Glomerular visceral epithelial cell (primary cell): ENCODE measurements around the gene EPS15.

Experiments used
- DNase-seq: peaks from one replicate; pipeline ENCODE4 v3.0.0-alpha.2; 2016; ENCODE audit errors: extremely low spot score

Gene EPS15

DNA sequence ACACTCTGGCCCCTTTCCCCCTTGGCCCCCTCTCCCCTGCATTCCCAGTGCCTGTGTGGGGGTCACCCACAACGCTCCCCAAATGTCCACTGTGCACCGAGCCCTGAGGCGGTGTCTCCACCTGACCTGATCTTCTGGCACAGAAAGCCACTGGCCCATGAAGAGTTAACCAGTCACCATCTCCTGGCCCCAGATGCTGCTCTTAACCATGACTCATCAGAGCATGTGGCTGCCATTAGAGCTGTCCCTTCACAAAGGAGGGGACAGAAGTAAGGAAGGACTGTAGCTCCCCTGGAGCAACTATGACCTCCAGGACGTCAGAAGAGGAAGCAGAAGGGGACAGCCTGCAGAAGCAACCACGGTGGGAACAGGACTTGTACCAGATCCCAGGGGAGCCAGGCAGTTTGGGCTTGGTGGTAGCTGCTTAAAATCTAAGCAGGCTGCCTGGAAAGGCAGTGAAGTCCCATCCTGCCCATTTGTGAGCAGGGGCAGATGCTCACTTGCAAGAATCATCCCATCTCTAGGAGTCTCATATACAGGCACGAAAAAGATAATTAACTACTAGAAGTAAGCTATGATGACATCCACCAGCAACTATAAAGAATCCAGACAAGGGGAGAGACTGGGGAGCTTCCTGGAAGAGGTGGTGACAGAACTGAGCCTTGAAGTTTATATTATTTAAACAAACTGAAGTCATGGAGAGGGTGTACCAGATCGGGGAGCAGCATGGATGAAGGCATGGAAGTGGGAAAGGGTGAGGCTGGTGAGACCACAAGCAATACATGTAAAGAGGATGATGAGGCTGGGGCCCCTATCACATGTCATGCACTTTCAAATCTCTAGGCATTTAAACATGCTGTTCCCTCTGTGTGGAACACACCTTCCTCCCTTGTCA lies 187.6 kb downstream of the EPS15 start:
- peak; percentile 65 for DNase-seq

GRCh38 chr1:51330331-51331201 lies 188.5 kb downstream of the EPS15 start, which contains the start of gene TTC39A:
Gene TTC39A, minus strand, starts transcription at chr1:51330562. Its CDS starts 85 bp downstream, at chr1:51330477.
- no peak for DNase-seq

DNA sequence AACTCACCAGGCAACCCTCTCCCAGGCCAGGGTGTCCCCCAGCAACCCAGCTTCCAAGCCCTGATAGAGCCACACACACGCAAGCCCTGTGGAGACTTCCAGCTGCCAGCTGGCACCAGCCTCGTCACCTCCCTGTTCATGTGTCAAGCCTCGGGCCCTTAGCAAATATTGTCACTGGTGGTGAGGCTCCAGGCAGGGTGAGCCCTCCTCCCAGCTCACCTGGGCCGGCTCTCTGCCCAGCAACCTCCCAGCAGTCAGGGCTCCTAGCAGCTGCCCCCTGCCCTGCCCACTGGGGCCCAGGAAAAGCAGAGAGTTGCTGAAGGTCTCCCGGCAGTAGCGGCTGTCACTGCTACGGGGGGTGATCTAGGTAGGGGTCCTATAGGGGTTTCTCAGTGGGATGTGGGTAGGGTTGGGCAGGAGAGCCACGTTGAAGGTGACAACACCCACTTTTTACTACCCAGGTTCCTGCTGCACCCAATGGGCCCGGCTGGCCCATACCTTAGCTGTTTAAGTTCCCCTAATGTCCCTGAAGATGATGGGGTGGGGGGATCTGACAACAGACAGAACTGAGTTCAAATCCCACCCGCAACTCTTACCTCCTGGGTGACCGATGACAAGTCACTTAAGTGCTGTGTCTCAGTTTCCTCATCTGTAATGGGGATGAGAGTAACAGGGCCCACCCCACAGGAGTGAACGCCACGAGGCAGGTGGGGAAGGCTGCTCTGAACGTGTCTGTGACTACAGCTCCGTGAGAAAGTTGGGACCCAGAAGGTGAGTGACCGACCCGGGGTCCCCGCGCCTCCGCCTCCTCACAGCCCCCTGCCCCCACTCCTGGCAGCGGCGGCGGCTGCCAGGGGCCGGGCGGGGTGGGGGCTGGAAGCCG lies 189.4 kb downstream of the EPS15 start:
- DNase-seq: no peak

DNA sequence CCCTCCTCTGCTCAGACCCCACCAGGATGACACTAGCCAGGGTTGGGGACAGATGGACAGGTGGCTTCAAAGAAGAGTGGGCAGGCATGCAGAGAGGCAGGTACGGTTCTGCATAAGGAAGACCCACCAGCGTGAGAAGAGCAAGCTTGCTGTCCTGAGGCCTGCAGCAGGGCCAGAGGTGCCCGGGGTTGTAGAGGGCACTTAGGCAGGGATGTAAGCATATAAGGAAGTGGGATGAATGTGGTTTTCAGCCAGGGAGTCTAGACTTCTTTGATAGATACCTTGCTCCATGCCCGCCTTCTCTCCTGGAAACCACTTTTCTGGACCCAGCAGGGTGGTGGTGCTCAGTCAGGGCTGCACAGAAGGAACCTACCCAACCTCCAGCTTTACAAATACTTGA lies 190.1 kb downstream of the EPS15 start:
- no peak for DNase-seq

DNA sequence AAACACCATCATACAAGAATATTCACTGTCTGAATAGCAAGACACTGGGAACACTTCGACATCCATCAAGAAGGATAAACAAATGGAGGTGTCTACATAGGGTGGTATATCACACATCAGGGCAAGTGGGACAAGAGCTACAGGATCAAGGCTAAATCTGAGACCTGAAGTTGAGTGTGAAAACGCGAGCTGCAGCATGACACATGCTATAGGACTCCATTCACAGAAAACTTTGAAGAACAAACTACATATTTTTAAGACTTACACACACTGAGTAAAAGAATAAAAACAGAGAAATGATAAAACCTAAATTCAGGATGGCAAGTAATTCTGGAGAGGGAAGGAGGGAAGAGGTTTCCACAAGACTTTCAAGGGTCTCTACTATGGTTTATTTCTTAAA lies 190.8 kb downstream of the EPS15 start:
- no peak for DNase-seq

DNA sequence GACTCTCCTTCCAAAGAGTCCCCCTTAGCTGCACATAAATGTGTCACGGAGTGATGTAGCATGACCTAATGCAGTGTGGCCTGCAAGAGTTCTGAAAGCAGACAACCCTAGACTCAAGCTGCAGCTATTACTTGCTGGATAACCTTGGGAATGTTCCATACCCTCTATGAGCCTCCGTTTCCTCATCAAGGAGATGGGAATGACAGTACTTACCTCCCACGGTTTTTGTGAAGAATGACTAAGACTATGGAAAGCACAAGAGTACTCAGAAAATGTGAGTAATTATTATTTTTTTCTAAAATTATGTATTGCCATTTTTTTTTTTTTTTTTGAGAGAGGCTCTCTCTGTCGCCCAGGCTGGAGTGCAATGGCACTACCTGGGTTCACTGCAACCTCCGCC lies 191.7 kb downstream of the EPS15 start:
- no peak for DNase-seq

- no peak for DNase-seq
Observed at GRCh38 chr1:51326839-51327238, 192.2 kb downstream of the EPS15 start.

DNA sequence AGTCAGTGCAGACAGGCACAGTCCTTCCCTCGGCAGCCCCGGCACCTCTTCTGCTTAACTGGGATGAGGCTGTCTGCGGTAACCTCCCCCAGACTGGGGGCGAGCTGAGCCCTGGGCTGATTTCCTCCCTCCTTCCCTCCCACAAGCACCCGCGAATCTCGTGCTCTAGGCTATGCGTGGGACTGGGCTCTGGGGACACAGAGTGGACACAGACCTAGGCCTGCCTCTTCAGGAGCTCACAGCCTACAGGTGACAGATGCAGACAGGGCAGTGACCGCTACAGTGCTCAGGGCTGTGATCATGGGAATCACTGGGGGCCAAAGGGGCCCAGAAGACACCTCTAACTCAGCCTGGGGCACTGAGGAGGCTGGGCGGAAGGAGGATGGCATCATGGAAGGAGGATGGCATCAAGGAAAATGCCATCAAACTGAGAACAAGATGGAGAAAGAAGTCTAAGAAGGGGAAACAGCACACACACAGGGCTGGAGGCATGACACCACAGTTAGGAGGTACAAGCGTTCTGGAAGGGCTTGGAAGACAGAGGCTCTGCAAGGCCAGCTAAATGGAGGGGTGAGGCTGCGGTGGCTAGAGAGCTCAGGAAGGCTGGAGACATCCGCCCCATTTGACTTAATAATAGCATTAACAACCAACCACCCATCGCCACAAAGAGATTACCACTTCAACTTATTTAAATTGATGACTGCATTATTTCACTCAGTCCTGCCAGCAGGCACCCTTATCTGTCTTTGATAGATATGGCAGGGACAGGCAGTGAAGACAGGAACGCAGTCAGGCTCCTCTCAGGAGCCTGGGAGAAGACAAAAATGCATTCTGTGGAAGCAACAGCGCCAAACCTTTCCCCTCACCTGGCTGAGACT lies 192.9 kb downstream of the EPS15 start:
- no peak for DNase-seq

DNA sequence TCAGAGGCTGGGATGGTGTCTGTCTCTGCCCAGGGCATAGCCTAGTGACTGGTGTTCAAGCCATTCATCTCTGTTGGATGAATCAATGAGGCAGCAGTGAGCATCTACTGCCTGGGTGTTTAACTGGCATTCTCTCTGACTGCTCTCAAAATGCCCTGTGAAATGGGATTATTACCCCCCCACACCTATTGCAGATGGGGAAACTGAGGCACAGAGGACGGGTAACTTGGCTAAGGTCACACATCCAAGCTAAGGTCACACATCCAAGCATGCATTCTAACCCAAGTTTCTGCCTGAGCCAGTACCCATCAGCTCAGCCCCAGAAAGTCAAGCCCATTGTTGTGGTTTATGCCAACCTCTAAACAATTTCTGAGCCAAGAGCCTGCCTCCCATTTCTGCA lies 193.7 kb downstream of the EPS15 start:
- no peak for DNase-seq

DNA sequence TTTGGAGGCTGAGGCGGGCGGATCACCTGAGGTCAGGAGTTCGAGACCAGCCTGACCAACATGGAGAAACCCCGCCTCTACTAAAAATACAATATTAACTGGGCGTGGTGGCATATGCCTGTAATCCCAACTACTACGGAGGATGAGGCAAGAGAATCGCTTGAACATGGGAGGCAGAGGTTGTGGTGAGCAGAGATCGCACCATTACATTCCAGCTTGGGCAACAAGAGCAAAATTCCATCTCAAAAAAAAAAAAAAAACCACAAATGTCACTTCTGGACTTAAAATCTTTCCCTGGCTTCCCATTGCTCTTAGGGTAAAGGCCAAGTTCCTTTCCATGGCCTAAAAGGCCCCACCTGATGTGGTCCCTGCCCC lies 194.1 kb downstream of the EPS15 start:
- peak; percentile 61 for DNase-seq

DNA sequence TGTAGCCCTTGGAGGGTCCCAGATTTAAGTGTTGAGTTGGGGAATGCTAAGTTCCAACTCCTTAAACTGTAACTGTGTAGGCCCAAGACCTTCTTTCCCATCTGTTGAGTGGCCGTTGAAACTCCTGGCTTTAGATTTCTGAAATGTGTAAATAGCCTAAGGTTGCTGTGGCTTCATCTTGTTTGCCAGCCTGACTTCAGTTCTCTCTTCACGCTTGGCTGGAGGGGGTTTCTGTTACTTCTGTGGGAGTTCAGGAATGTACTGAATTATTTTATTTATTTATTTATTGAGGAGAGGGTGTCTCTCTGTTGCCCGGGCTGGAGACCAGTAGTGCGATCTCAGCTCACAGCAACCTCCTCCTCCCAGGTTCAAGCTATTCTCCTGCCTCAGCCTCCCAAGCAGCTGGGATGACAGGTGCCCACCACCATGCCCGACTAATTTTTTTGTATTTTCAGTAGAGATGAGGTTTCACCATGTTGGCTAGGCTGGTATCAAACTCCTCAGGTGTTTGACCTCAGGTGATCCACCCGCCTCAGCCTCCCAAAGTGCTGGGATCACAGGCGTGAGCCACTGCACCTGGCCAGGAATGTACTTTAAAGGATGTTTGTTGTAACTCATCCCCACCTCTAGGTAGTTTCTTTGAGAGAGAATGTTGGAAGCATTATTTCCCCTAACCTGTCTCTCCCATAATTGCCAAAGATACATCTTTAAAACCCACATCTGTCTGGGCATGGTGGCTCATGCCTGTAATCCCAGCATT lies 194.6 kb downstream of the EPS15 start:
- DNase-seq: peak; percentile 84

DNA sequence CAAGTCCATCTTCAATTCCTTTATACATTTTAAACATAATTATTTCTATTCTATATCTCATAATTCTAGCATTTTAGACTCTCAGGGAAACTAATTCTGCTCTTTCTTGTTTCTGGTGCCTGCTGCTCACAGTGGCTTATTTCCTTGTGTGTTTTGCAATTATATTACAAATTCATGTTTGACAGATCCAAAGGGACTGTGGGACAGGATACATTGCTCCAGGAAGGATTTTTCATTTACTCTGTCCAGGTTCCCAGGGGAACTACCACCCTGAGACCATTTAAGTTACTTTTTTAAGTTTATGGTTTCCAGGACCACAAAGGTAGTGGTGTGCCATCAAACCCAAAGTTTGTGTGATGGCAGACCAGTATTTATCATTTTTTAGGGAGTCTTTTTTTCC lies 195.3 kb downstream of the EPS15 start:
- DNase-seq: no peak

DNA sequence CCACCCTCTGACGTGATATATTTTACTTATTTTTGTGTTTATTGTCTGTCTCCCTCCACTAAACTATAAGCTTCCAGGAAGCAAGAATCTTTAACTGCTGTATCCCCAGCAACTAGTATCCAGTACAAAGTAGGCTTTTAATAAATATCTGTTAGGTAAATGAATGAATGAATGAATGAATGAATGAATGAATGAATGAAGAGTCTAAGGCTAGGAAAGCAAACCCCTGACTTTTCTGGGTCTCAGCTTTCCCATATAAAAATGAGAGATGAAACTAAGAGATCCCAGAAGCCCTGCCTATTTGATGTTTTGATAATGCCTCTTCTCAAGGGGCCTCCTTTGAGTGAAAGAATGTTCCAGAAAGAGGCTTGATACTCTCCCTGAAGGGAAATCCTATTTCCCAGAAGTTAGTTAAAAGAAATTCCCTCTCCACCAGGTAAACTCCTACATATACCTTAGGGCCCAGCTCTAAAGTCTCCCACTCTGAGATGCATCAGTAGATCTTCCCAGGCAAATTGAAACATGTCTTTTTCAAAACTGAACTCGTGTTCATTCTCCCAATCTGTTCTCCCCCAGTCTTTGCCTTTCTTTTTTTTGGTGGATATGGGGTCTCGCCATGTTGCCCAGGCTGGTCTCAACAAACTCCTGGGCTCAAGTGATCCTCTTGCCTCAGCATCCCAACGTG lies 196.5 kb downstream of the EPS15 start:
- DNase-seq: no peak

DNA sequence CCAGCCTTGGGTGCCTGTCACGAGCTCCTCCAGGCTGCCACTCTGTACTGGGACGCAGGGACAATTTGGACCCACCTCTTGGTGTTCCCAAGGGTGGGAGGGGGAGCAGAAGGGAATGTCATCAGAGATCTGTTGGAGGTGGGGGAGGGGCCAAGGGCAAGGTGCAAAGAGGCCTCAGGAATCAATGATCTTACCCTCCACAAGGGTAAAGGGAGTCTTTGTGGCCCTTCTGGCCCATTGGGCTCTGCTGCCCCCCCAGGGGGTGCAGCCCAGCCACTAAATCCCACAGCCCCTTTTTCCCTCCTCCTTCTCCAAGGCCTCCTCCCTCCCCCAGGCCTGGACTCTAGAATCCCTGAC lies 197.2 kb downstream of the EPS15 start:
- no peak for DNase-seq

DNA sequence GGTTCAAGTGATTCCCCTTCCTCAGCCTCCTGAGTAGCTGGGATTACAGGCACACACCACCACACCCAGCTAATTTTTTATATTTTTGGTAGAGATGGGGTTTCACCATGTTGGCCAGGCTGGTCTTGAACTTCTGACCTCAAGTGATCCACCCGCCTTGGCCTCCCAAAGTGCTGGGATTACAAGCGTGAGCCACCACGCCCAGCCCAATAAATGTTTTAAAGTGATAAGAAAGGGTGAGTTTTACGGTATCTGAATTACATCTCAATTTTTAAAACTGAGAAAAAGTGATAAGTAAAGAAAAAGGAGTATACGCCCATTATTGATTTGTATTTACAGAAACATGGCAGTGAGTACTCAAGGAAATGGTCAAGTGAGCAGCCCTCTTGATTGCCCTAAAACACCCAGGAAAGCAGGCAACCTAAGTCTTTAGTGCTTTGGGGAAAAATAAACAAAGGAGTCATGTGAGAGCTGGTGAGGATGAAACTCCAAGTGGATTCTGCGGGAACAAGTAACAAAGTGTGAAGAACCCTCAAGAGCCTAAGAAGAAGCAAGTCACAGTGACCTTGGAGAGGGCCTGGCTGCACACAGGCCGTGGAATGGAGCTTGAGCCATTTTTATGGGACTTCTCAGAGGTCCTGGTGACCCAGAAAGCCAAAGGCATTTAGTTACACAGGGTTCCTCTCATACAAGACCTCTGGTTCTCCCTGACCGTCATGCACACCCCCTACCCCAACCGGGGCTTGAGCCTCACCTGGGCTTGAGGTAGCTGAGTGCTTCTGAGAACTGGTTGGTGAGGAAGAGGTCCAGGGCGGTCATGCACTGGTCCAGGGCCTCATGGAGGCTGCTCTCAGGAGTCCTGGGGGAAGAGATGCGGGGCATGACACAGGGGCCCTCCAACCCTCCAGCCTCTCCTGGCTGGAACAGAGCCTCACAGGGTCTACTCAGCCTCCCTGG lies 197.8 kb downstream of the EPS15 start:
- DNase-seq: no peak

DNA sequence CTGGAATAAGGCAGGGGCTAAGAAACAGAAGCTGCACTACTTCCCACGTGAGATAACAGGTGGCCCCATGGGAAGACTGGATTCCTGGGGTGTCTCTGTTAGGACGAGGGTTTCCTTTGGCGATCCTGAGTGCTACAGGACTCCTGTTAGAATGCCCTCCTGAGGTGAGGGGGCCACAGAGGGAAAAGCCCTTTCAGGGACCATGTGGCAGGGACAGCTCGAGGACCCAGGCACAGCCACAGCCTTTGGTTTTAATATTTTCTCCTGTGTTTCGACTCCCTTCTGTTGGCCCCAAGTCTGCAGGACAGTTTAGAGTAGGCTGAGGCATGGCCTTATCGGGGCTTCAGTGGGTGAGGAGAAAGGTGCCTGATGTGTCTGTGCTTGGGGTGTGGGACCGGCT lies 201.3 kb downstream of the EPS15 start:
- no peak for DNase-seq

DNA sequence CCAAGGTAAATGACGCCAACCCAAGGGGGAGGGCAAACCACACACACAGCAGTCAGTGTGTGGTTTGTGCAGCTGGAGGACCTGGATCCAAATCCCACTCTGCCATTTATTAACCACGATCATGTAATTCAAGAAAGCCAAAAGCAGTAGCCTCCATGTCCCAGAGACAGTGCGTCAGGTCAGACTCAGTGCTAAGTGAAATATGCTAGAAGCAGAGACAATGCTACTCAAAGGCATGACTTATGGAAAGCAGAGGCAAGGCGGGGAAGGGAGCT lies 202.3 kb downstream of the EPS15 start:
- DNase-seq: peak; percentile 97

DNA sequence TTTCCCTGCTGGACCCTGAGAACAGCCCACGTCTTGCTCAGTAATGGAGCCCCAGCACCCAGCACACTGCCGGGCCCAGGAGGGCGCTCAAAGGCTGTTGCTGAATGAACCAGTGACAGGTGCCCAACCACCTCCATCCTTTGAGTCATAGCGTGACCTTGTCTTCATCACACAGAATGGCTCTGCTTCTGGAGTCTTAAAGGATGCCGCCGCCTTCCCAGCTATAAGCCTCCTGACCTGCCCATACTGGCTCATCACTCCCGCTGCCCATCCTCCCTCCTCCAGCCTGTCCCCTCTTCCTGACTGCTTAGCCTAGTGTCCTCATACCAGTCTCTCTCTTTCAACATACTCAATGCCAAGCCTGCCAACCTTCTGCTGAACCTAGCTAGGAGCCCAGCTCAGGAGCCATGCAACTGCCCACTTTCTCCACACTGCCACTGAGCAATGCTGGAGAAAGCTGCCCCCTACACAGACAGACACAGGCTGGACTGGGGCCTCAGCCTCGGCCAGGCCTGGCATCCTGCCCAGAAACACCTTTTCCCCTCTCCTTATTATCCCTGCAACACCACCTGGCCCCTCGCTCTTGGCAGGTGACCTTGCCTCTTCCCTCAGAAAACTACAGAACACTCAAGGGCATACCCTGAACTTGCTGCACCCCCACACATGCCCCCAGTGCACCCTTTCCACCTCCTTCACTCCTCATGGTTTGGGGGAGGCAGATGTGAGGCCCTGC lies 202.8 kb downstream of the EPS15 start:
- DNase-seq: peak; percentile 86
